GM18520 (cell line): ENCODE measurements around the gene CD44.

ENCODE experiments used
- ATAC-seq: cut with Tn5 transposase; IDR thresholded peaks from one replicate; pipeline ENCODE4 v1.9.1; 2021; ENCODE audit not compliant: unreplicated experiment

The CD44 gene

GRCh38 chr11:35234460-35235156, 95.6 kb downstream of the CD44 start:
- no peak for ATAC-seq

GRCh38 chr11:35235157-35235468, 96.1 kb downstream of the CD44 start:
- ATAC-seq: no peak

GRCh38 chr11:35235498-35235897, 96.5 kb downstream of the CD44 start:
- no peak for ATAC-seq

DNA sequence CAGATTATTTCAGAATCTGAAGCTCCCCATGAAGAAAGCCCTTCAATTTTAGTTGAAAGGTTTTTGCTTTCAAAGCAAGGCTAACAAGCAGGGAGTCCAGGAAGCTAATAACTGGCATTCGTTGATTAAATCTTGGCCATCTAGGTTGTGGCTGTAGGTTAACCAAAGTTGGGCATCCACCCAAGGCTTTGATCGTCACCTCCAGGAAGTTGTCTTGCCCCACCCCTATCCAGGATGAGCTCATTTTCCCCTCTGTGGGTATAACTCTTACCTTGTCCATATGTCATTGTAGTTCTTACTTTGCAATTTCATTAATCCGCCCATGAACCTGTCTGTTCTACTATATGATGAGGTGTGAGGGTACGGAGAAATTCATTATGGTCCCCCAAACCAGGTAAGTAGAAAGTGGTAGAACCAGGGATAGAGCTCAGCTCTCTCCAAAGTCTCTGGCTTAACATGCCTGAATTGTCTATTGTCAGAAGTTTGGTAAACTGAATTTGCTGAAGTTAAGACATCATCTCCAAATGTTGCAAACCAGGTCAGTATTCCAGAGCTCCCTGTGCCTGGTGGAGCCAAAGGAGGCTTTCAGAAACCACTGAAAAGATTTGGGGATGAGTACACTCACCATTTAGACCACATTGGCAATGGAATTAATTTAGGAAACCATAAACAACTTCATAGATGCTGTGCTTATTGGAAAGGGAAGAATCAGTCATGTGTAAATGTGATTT, 97.1 kb downstream of the CD44 start:
- ATAC-seq: no peak

GRCh38 chr11:35236667-35237003, 97.7 kb downstream of the CD44 start:
- no peak for ATAC-seq

- no peak for ATAC-seq
These were observed 98.4 kb downstream of the CD44 start for GRCh38 chr11:35237351-35237750.

DNA sequence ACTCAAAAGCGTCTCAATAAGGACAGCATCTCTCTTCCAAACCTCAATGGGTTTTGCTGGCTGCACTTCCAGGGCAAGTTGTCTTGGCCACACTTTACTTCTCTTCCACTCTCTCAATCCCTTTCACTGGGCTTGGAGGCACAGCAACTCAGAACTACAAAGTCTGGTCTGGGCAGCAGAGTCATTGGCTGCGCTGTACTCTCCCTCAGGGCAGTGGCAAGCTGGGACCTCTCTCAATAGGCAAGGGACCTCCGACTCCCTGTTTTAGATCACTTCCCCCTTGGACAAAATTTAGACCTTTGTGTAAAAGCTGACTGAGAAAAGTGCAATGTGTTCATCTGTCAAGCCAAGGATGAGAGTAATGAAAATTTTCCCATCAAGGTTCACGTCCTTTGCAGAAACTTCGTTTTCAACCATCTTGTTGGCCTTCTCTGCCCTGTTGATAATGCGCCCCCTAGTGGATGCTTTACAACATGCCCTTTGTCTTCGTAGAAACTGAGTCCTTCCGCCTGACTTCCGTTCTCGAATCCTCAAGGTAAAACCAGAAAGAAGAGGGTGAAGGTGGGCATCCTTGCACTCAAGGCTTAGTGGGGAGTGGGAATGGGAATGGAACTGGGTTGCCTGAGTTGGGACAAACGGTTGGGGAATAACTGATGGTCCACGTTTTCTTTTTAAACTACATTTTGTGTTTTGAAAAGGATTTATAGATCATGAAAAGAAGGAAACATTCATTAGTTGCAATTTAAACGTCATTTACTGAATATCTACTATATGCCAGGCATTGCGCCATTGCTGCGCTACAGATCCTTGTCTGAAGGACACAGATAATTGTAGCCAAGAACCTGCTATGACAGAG, 99.1 kb downstream of the CD44 start:
- ATAC-seq: no peak

- no peak for ATAC-seq
These were observed 99.9 kb downstream of the CD44 start for GRCh38 chr11:35238882-35239281.

GRCh38 chr11:35239471-35240075, 100.6 kb downstream of the CD44 start:
- no peak for ATAC-seq

GRCh38 chr11:35241083-35241482, 102.1 kb downstream of the CD44 start:
- no peak for ATAC-seq

GRCh38 chr11:35241531-35241930, 102.6 kb downstream of the CD44 start:
- ATAC-seq: no peak

DNA sequence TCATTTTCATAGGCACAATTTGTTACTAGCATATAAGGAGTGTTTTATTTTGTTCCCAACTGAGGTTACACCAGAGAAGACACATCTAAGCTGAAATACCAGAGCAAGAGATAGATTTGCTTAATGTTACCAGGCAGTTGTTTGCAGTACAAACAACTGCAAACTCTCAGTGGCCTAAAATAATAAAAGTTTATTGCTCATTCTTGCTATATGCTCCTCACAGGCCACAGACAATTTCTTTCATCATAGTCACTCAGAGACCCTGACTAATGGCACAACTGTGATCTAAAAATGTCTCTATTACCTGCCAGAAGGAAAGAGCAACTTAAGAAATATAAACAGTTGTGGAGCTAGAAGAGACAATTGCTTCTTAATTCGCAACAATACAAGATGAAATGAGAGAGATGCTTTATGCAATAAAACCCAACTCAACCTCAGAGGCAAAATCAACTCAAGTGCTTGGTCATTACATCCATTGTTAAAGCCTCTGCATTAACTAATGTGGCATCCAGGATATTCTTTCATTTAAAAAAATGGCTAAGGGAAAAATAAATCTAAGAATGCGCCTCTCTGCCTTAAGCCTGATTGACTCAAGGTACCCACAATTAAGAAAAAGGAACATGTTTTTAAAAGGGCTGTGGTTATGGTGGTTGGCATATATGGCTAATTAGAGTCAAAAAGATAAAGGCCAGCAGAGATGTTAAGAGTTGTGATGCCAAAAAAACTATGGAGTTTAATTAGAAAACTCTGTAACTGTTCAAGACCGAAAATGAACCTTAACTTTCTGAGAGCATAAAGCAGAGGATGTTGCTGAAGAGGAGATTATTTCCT, 103.7 kb downstream of the CD44 start:
- no peak for ATAC-seq

- ATAC-seq: no peak
These were observed 104.8 kb downstream of the CD44 start for GRCh38 chr11:35243774-35244173.

DNA sequence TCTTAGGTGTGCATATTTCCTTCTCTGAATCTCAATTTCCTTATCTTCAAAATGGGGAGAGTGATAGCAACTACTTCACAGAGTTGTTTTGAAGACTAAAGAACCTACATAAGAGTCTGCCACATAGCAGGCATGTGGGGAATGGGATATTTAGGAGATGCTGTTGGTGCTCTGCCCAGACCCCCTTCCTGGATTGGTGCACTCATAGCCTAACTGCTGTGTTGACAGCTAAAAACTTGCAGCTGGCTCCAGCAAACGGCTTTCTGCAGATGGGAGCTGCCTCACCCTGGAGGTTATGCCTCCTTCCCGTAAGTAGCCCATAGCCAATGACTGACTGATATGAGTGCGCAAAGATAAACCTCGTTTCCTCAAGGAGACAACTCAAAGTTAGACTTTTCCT, 106.1 kb downstream of the CD44 start:
- ATAC-seq: no peak

DNA sequence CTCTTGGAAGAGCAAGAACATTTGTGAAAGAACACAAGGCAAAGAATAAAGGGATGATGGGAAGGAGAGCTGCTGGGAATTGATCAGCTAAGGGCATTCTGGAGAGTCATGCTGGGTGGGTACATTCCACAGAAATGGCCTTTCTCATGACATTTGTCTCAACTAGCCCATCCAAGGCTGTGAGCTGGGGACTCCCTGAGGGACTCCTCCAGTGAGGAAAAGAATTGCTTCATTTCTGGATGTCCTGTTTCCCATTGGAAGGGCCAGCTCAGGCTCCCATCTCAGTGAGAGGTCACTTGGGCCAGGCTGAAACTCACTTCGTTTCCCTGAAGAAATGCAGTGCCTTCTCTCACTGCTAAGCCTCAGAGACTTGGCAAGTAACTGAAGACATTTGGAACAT, 106.8 kb downstream of the CD44 start:
- no peak for ATAC-seq

DNA sequence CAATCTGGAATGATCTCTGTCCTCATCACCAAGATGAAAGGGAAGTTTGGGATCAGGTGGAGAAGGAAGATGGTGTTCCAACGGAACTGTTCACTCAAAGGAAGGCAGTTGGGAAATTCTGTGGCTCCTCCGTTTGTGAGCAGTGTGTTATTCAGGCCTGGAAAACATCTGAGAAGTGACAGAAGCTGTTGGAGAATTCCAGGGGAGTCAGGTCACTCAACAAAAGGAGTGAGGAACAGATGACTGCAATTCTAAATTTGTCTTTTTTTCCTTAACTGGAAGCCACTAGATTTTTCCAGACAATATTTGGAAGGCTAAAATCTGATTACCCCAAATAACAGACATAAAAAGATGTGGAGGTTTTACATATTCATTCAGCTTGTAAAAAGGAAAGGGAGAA, 107.8 kb downstream of the CD44 start:
- no peak for ATAC-seq

GRCh38 chr11:35247428-35247827, 108.5 kb downstream of the CD44 start:
- no peak for ATAC-seq

DNA sequence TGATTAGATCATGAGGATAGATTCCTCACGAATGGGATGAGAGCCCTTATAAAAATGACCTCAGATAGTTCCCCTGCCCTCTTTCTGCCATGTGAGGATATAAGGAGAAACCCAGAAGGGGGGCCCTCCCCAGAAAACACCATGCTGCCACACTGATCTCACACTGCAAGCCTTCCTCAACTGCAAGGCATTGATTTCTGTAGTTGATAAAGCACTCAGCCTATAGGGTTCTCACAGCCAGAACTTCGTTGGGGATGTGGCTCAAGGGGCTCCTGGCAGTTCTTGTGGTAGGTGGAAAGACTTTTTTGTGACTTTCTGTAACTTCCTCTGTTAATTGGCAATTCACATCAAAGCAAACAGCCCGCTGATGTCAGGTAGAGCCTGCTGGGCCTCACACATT, 108.9 kb downstream of the CD44 start:
- no peak for ATAC-seq

DNA sequence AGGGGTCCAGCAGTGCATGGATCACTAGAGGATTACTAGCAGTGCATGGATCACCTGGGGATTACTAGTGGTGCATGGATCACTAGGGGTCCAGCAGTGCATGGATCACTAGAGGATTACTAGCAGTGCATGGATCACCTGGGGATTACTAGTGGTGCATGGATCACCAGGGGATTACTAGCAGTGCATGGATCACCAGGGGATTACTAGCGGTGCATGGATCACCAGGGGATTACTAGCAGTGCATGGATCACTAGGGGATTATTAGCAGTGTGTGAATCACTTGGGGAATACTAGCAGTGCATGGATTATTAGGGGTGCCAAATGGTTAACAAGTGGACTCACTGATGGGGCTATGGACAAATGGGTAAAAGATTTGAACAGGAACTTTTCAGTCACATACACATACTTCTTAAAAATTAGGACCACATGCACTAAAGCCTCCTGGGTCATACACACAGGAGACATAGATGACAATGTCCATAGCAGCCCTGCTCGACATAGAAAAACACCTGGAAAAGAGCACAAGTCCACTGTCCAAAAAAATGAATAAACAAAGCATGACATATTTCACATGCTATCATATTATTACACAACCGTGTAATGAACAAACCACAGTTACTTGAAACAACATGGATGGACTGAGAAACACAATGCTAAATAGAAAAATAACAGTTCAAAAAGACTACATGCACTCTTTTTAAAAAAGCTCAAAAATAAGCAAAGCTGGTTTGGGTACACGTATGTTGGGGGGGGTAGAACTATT, 109.8 kb downstream of the CD44 start:
- no peak for ATAC-seq

DNA sequence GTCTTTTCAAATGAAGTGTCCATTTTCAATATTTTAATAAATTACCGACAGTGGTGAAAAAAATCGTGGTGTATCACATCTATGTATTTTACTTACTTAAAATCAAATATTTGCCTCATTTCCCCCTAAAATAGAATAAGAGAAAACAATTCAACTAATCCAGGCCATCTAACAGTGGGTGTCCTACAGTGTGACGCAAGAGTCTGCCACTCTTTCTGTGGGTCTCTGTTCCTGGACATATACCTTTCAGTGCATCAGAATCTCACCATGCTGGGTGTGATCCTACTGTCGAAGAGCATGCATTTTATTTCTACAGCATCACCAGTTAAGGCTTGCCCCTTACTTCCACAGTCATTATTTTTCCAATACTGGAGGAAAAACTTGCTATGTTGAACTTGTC, 111.2 kb downstream of the CD44 start:
- no peak for ATAC-seq
